H1 (cell line): Measurements from ENCODE around the gene CHST9. TPM values are rescaled to one million over a fixed set of nuclear protein-coding genes. Genes with fewer than 3 reads are reported as not detected.

ENCODE experiments used
- CTCF ChIA-PET: fragments of 300-600 bp; sonication (Branson Sonifier 250); formaldehyde crosslinking; loops from one replicate; lab custom pipeline; 2021; ENCODE audit not compliant: partially characterized antibody; lab: Charles Lee
- POLR2A ChIA-PET: fragments of 300-600 bp; sonication (Branson Sonifier 250); formaldehyde crosslinking; loops from one replicate; lab custom pipeline; 2021; ENCODE audit warnings: inconsistent platforms; ENCODE audit not compliant: partially characterized antibody; lab: Charles Lee
- DNase-seq, 2 experiments: peaks; one replicate each; pipeline versions ENCODE4 v3.0.0 to v3.0.0-alpha.2; 2010 to 2022; ENCODE audit warnings: low spot score in 2 of 2, low read depth in 1 of 2, mixed read lengths in 1 of 2
- FAIRE-seq: peaks from 2 replicates; lab custom pipeline; 2011; peaks lifted over from hg19 to GRCh38; lab: Jason Lieb, UNC
- H2AFZ ChIP-seq: 2 replicates; pipeline ENCODE4 v1.8.1; 2012; ENCODE audit warnings: low read length, inconsistent platforms
- H2AK5ac ChIP-seq: 2 replicates; pipeline ENCODE4 v1.6.1; 2013; ENCODE audit warnings: low read depth, low read length
- H2BK120ac ChIP-seq: replicated peaks from 2 replicates; pipeline ENCODE3; 2013; ENCODE audit warnings: low read depth, low read length, inconsistent platforms
- H2BK12ac ChIP-seq: 2 replicates; pipeline ENCODE4 v1.6.1; 2013; ENCODE audit warnings: low read depth, low read length
- H2BK15ac ChIP-seq: 2 replicates; pipeline ENCODE4 v1.6.1; 2013; ENCODE audit warnings: low read length
- H2BK20ac ChIP-seq: 2 replicates; pipeline ENCODE4 v1.6.1; 2013; ENCODE audit warnings: low read length
- H2BK5ac ChIP-seq: 2 replicates; pipeline ENCODE4 v1.6.1; 2013; ENCODE audit warnings: low read depth, low read length
- H3K14ac ChIP-seq: 2 replicates; pipeline ENCODE4 v1.6.1; 2013; ENCODE audit warnings: inconsistent platforms; ENCODE audit not compliant: insufficient read length
- H3K18ac ChIP-seq: 2 replicates; pipeline ENCODE4 v1.6.1; 2013; ENCODE audit warnings: low read length; ENCODE audit errors: extremely low read depth
- H3K23ac ChIP-seq: 2 replicates; pipeline ENCODE4 v1.6.1; 2013; ENCODE audit warnings: inconsistent platforms; ENCODE audit not compliant: insufficient read length
- H3K23me2 ChIP-seq: 2 replicates; pipeline ENCODE4 v1.6.1; 2013; ENCODE audit warnings: low read depth, low read length
- H3K27ac ChIP-seq: 2 replicates; pipeline ENCODE4 v1.6.1; 2011; ENCODE audit warnings: low read depth, low read length, inconsistent platforms
- H3K27me3 ChIP-seq, 4 experiments: replicated peaks in 1 of 4; 1 replicate in 1 of 4; 2 replicates in 3 of 4; pipeline versions ENCODE4 v1.6.1 to v1.8.1; 2011 to 2013; ENCODE audit warnings: low read length in 3 of 4, mild to moderate bottlenecking in 3 of 4, inconsistent platforms in 2 of 4, mixed read lengths in 2 of 4, moderate library complexity in 1 of 4; ENCODE audit not compliant: control insufficient read depth in 3 of 4, insufficient read depth in 3 of 4; ENCODE audit errors: extremely low read depth in 1 of 4
- H3K36me3 ChIP-seq, 4 experiments: 2 replicates each; pipeline versions ENCODE4 v1.6.1 to v1.8.1; 2011 to 2013; ENCODE audit warnings: mild to moderate bottlenecking in 4 of 4, low read length in 3 of 4, moderate library complexity in 2 of 4, control low read depth in 1 of 4, inconsistent platforms in 1 of 4; ENCODE audit not compliant: insufficient read depth in 4 of 4, control insufficient read depth in 2 of 4
- H3K4ac ChIP-seq: replicated peaks from 2 replicates; pipeline ENCODE3; 2013; ENCODE audit warnings: low read length, low read depth, mixed read lengths, inconsistent platforms; ENCODE audit not compliant: insufficient read length
- H3K4me1 ChIP-seq, 4 experiments: replicated peaks in 1 of 4; 1 replicate in 1 of 4; 2 replicates in 3 of 4; pipeline versions ENCODE4 v1.6.1 to v1.8.1; 2011 to 2013; ENCODE audit warnings: low read length in 3 of 4, inconsistent platforms in 2 of 4, mixed read lengths in 1 of 4; ENCODE audit not compliant: insufficient read depth in 4 of 4, control insufficient read depth in 3 of 4
- H3K4me2 ChIP-seq, 2 experiments: 2 replicates each; pipeline versions ENCODE4 v1.6.1 to v1.8.1; 2011 to 2013; ENCODE audit warnings: low read depth in 2 of 2, low read length in 2 of 2, control low read depth in 1 of 2, inconsistent platforms in 1 of 2, mild to moderate bottlenecking in 1 of 2; ENCODE audit not compliant: insufficient read depth in 1 of 2
- H3K4me3 ChIP-seq, 4 experiments: fragments of 200-600, 300-600 bp in 1 of 4; sonication (generic), shearing (Covaris generic), sonication (Bioruptor Twin) in 1 of 4; 2 replicates each; pipeline versions ENCODE4 v1.5.1 to v1.8.1; 2011 to 2016; ENCODE audit warnings: low read length in 4 of 4, low read depth in 3 of 4, control low read depth in 2 of 4, inconsistent platforms in 2 of 4, mild to moderate bottlenecking in 2 of 4, mixed read lengths in 1 of 4, moderate library complexity in 1 of 4; ENCODE audit not compliant: insufficient read depth in 2 of 4; ENCODE audit errors: extremely low read depth in 1 of 4
- H3K56ac ChIP-seq: replicated peaks from 2 replicates; pipeline ENCODE3; 2013; ENCODE audit warnings: low read depth, mild to moderate bottlenecking, mixed read lengths, low read length, inconsistent platforms; ENCODE audit not compliant: insufficient read length
- H3K79me1 ChIP-seq: 2 replicates; pipeline ENCODE4 v1.6.1; 2013; ENCODE audit warnings: low read depth, low read length, control low read depth
- H3K79me2 ChIP-seq, 2 experiments: 2 replicates each; pipeline versions ENCODE4 v1.6.1 to v1.8.1; 2012 to 2013; ENCODE audit warnings: low read length in 2 of 2, mild to moderate bottlenecking in 2 of 2, inconsistent platforms in 1 of 2; ENCODE audit not compliant: insufficient read depth in 2 of 2, control insufficient read depth in 1 of 2
- H3K9ac ChIP-seq, 4 experiments: replicated peaks in 1 of 4; 1 replicate in 1 of 4; 2 replicates in 3 of 4; pipeline versions ENCODE4 v1.6.1 to v1.8.1; 2011 to 2013; ENCODE audit warnings: low read depth in 3 of 4, low read length in 3 of 4, control low read depth in 2 of 4, mild to moderate bottlenecking in 2 of 4, moderate library complexity in 2 of 4, inconsistent platforms in 1 of 4; ENCODE audit errors: extremely low read depth in 1 of 4
- H3K9me3 ChIP-seq, 2 experiments: 2 replicates each; pipeline versions ENCODE4 v1.6.1 to v1.8.1; 2012 to 2013; ENCODE audit warnings: mild to moderate bottlenecking in 2 of 2, moderate library complexity in 2 of 2, control low read depth in 1 of 2, inconsistent platforms in 1 of 2, low read depth in 1 of 2, low read length in 1 of 2, mixed read lengths in 1 of 2; ENCODE audit not compliant: insufficient read depth in 2 of 2
- H4K20me1 ChIP-seq, 2 experiments: replicated peaks in 1 of 2; 2 replicates each; pipeline versions ENCODE3 to v1.8.1; 2011 to 2013; ENCODE audit warnings: inconsistent platforms in 2 of 2, low read length in 2 of 2, mild to moderate bottlenecking in 1 of 2; ENCODE audit not compliant: insufficient read depth in 2 of 2, control insufficient read depth in 1 of 2
- H4K5ac ChIP-seq: 2 replicates; pipeline ENCODE4 v1.6.1; 2013; ENCODE audit warnings: low read length, low read depth, mixed read lengths, inconsistent platforms; ENCODE audit not compliant: insufficient read length
- H4K8ac ChIP-seq: 2 replicates; pipeline ENCODE4 v1.8.0; 2013; ENCODE audit warnings: mild to moderate bottlenecking, moderate library complexity, low read length, inconsistent platforms; ENCODE audit not compliant: insufficient read depth; ENCODE audit errors: extremely low read depth
- H4K91ac ChIP-seq: replicated peaks from 2 replicates; pipeline ENCODE3; 2013; ENCODE audit warnings: low read length, mixed read lengths, inconsistent platforms; ENCODE audit not compliant: insufficient read length
- ATF2 ChIP-seq: IDR thresholded peaks from 2 replicates; pipeline ENCODE4 v1.6.1; 2012; ENCODE audit warnings: low read length, inconsistent platforms
- BCL11A ChIP-seq, 2 experiments: IDR thresholded peaks; one replicate each; pipeline ENCODE4 v1.6.1; 2011; ENCODE audit warnings: low read depth in 2 of 2, low read length in 2 of 2, mild to moderate bottlenecking in 2 of 2
- EP300 ChIP-seq, 2 experiments: IDR thresholded peaks; 1 replicate in 1 of 2; 2 replicates in 1 of 2; pipeline ENCODE4 v1.6.1; 2011 to 2012; ENCODE audit warnings: low read depth in 2 of 2, low read length in 2 of 2, mild to moderate bottlenecking in 2 of 2, borderline replicate concordance in 1 of 2, inconsistent platforms in 1 of 2, moderate library complexity in 1 of 2
- JUND ChIP-seq: IDR thresholded peaks from 2 replicates; pipeline ENCODE4 v1.6.1; 2011; ENCODE audit warnings: mild to moderate bottlenecking, improper control_type of control experiment, low read length
- KDM4A ChIP-seq: IDR thresholded peaks from one replicate; pipeline ENCODE4 v1.7.1; 2012; ENCODE audit warnings: low read depth, mild to moderate bottlenecking, moderate library complexity, low read length, inconsistent platforms; ENCODE audit not compliant: severe bottlenecking
- KDM5A ChIP-seq: fragments of 200-600 bp; IDR thresholded peaks from 2 replicates; pipeline ENCODE4 v1.7.1; 2012; ENCODE audit warnings: mild to moderate bottlenecking, low read length, inconsistent platforms, mixed read lengths
- MAX ChIP-seq: IDR thresholded peaks from 2 replicates; pipeline ENCODE4 v1.6.1; 2012; ENCODE audit warnings: inconsistent platforms
- POLR2AphosphoS5 ChIP-seq: IDR thresholded peaks from 2 replicates; pipeline ENCODE4 v1.6.1; 2011; ENCODE audit warnings: low read depth, low read length
- RAD21 ChIP-seq, 2 experiments: IDR thresholded peaks in 1 of 2; conservative IDR thresholded peaks in 1 of 2; 2 replicates each; pipeline ENCODE4 v1.6.1; 2011; ENCODE audit warnings: low read depth in 2 of 2, low read length in 2 of 2, improper control_type of control experiment in 1 of 2, inconsistent platforms in 1 of 2, mild to moderate bottlenecking in 1 of 2, moderate library complexity in 1 of 2
- SP1 ChIP-seq: IDR thresholded peaks from 2 replicates; pipeline ENCODE4 v1.6.1; 2011; ENCODE audit warnings: low read depth, low read length
- SP4 ChIP-seq: IDR thresholded peaks from 2 replicates; pipeline ENCODE4 v1.6.1; 2012; ENCODE audit warnings: low read length, inconsistent platforms
- TAF1 ChIP-seq: IDR thresholded peaks from 2 replicates; pipeline ENCODE4 v1.6.1; 2011; ENCODE audit warnings: mild to moderate bottlenecking, low read depth, low read length
- WGBS, 2 experiments: shearing (Covaris generic) in 1 of 2; methylation state at CpG; one replicate each; pipeline versions ENCODE4 v1.1.6 to v1.1.7; 2013 to 2015; ENCODE audit warnings: low lambda C conversion rate in 2 of 2, mixed read lengths in 2 of 2, inconsistent platforms in 1 of 2, low coverage in 1 of 2, missing lambda C conversion rate in 1 of 2; ENCODE audit not compliant: insufficient replicate concordance in 2 of 2, insufficient coverage in 1 of 2, insufficient read length in 1 of 2; ENCODE audit errors: extremely low coverage in 1 of 2, missing lambda C conversion rate in 1 of 2; 5-methylcytosine and 5-hydroxymethylcytosine counted together
- polyA plus RNA-seq, 7 experiments: library from polyadenylated mRNA; depleted of rRNA in 3 of 7; stranded (reverse) in 5 of 7; unstranded in 2 of 7; fragments of >200 nt in 5 of 7; fragments of 200-250 nt in 2 of 7; gene quantifications; 1 replicate in 5 of 7; 2 replicates in 1 of 7; 4 replicates in 1 of 7; pipeline versions ENCODE4 v1.2.1 to v1.2.3, GENCODE V29; 2011 to 2013; ENCODE audit warnings: missing spikeins in 2 of 7, mixed read lengths in 2 of 7
- total RNA-seq: library from RNA; stranded (reverse); fragmentation: NEBNext Ultra II Directional; extraction: Animal tissue kit (Norgen Biotek cat#: 25700); gene quantifications from 2 replicates; pipeline ENCODE4 v1.2.1, GENCODE V29; 2021

CHST9 gene
- total and polyA plus RNA-seq, 2 of the 8 experiments (the other 6 are each of a cell fraction or from before 2014, with no cell fraction given), result 3.2 to 24.3 TPM

GRCh38 chr18:27118973-27119372 lies 66.1 kb downstream of the CHST9 start:
- Histone ChIP-seq H3K18ac (no peak overlapping the region), H2BK12ac (no peak overlapping the region), H3K4ac (no peak overlapping the region), H4K20me1 (no peaks in the 10 kb centered on the region), H3K4me3 (no peak overlapping the region), H3K23me2 (no peaks in the 10 kb centered on the region), H2AFZ (no peak overlapping the region), H2BK120ac (no peak overlapping the region), H3K36me3 (no peaks in the 10 kb centered on the region; a peak in 1 of 8 replicates), H3K14ac (no peak overlapping the region), H3K27ac (no peak overlapping the region), H3K4me1 (peaks cover 0 to 6% (median 5%) of the 10 kb centered on the region in 4 experiments; a peak in 4 of 7 replicates), H3K79me1 (no peaks in the 10 kb centered on the region), H2BK5ac (no peak overlapping the region), H3K79me2 (no peaks in the 10 kb centered on the region), H3K4me2 (no peak overlapping the region), H4K91ac (no peak overlapping the region), H4K8ac (no peak overlapping the region), H4K5ac (no peak overlapping the region), H3K56ac (no peak overlapping the region), H2AK5ac (no peak overlapping the region), H2BK15ac (no peak overlapping the region), H2BK20ac (no peak overlapping the region), H3K23ac (no peak overlapping the region), H3K27me3 (no peaks in the 10 kb centered on the region), H3K9me3 (no peaks in the 10 kb centered on the region), H3K9ac (no peak overlapping the region)
- 95% methylated on average over 3 of the region's 3 CpGs; no CpG with 5 or more reads in 1 of the 2 experiments for WGBS, 2 experiments
- CTCF ChIA-PET, result no interaction called here
- DNase-seq, result no peak
- FAIRE-seq, result no peak
- POLR2A ChIA-PET, result no interaction called here
- TF ChIP-seq POLR2AphosphoS5 (no peak), KDM5A (no peak), MAX (no peak), ATF2 (no peak), JUND (no peak), KDM4A (no peak), BCL11A (IDR thresholded peaks at IDR 0.05; ENCODE audit: low read depth in 2 of 2, low read length in 2 of 2) (no peak), SP1 (no peak), EP300 (IDR thresholded peaks at IDR 0.05; ENCODE audit: borderline replicate concordance in 1 of 2, low read depth in 2 of 2, low read length in 2 of 2) (no peak), SP4 (no peak), RAD21 (IDR thresholded peaks at IDR 0.05 in 1 of 2, conservative IDR thresholded peaks at IDR 0.05 in 1 of 2; ENCODE audit: low read depth in 2 of 2, low read length in 2 of 2) (no peak), TAF1 (no peak)
